K562 (cell line): ENCODE measurements around the gene GLYATL1B. TPM values are rescaled to one million over a fixed set of nuclear protein-coding genes. Genes with fewer than 3 reads are reported as not detected.
A peak's percentile ranks its signal among the peaks of the same experiment; 100 is the strongest.

Experiments
- BRF2 ChIP-seq: IDR thresholded peaks from 3 replicates; pipeline ENCODE4 v1.6.1; 2011; ENCODE audit warnings: borderline replicate concordance, mild to moderate bottlenecking; ENCODE audit not compliant: insufficient read length, insufficient read depth
- CREB1 ChIP-seq, 2 experiments: sonication (generic) in 1 of 2; formaldehyde crosslinking in 1 of 2; IDR thresholded peaks; 2 replicates each; pipeline versions ENCODE4 v1.6.1 to v1.8.0; 2012 to 2022; ENCODE audit warnings: inconsistent platforms in 1 of 2, mild to moderate bottlenecking in 1 of 2, missing genetic modification reagents in 1 of 2, moderate library complexity in 1 of 2
- CSDE1 ChIP-seq, 2 experiments: fragments of 450-650 bp; IDR thresholded peaks; 2 replicates each; pipeline ENCODE4 v1.6.1; 2016; ENCODE audit warnings: mild to moderate bottlenecking in 1 of 2
- DMBX1 ChIP-seq: fragments of 250-450 bp; sonication (Bioruptor Pico); IDR thresholded peaks from 2 replicates; pipeline ENCODE4 v1.8.0; 2022; ENCODE audit warnings: inconsistent platforms, mild to moderate bottlenecking, moderate library complexity, borderline replicate concordance
- E2F6 ChIP-seq, 2 experiments: IDR thresholded peaks; 2 replicates each; pipeline ENCODE4 v1.6.1; 2011; ENCODE audit warnings: borderline replicate concordance in 1 of 2, control low read depth in 1 of 2, low read depth in 1 of 2, low read length in 1 of 2, mild to moderate bottlenecking in 1 of 2, mixed read lengths in 1 of 2, moderate library complexity in 1 of 2; ENCODE audit not compliant: insufficient read depth in 1 of 2, insufficient read length in 1 of 2, poor library complexity in 1 of 2, severe bottlenecking in 1 of 2; ENCODE audit errors: extremely low read depth in 1 of 2
- EHMT2 ChIP-seq: fragments of 450-650 bp; IDR thresholded peaks from 2 replicates; pipeline ENCODE4 v1.6.1; 2018; ENCODE audit warnings: antibody characterized with exemption
- ERF ChIP-seq: fragments of 450-650 bp; formaldehyde crosslinking; IDR thresholded peaks from 2 replicates; pipeline ENCODE4 v1.4.0; 2020; ENCODE audit warnings: mild to moderate bottlenecking, mixed read lengths
- FOXA1 ChIP-seq: fragments of 450-650 bp; IDR thresholded peaks from 2 replicates; pipeline ENCODE4 v1.6.1; 2016; ENCODE audit warnings: mild to moderate bottlenecking, borderline replicate concordance
- NCOA6 ChIP-seq: fragments of 450-650 bp; IDR thresholded peaks from 2 replicates; pipeline ENCODE4 v1.6.1; 2017; ENCODE audit warnings: mild to moderate bottlenecking
- PPARD ChIP-seq: fragments of 250-450 bp; sonication (Bioruptor Pico); IDR thresholded peaks from 2 replicates; pipeline ENCODE4 v1.8.0; 2022; ENCODE audit warnings: inconsistent platforms, mild to moderate bottlenecking, moderate library complexity
- RAD21 ChIP-seq, 2 experiments: fragments of 250-450 bp in 1 of 2; fragments of 450-650 bp in 1 of 2; sonication (Bioruptor Pico) in 1 of 2; formaldehyde crosslinking in 1 of 2; IDR thresholded peaks in 1 of 2; conservative IDR thresholded peaks in 1 of 2; 2 replicates each; pipeline versions ENCODE4 v1.4.0 to v1.8.0; 2020 to 2022; ENCODE audit warnings: mild to moderate bottlenecking in 2 of 2, moderate library complexity in 1 of 2
- RBBP5 ChIP-seq: fragments of 200-600 bp; sonication (generic); IDR thresholded peaks from 2 replicates; pipeline ENCODE4 v1.6.1; 2012; ENCODE audit warnings: borderline replicate concordance, mild to moderate bottlenecking, low read length, control low read depth, inconsistent platforms; ENCODE audit not compliant: insufficient read depth, poor library complexity, severe bottlenecking
- TCFL5 ChIP-seq: fragments of 250-450 bp; sonication (Bioruptor Pico); conservative IDR thresholded peaks from 2 replicates; pipeline ENCODE4 v1.6.1; 2021; ENCODE audit warnings: mild to moderate bottlenecking, moderate library complexity, matching md5 sums
- THRB ChIP-seq: fragments of 450-650 bp; formaldehyde crosslinking; conservative IDR thresholded peaks from 2 replicates; pipeline ENCODE4 v1.4.0; 2022; ENCODE audit warnings: mild to moderate bottlenecking, missing genetic modification characterization
- ZC3H8 ChIP-seq: fragments of 450-650 bp; IDR thresholded peaks from 2 replicates; pipeline ENCODE4 v1.6.1; 2017
- ZNF561 ChIP-seq: fragments of 450-650 bp; formaldehyde crosslinking; conservative IDR thresholded peaks from 2 replicates; pipeline ENCODE4 v1.4.0; 2020; ENCODE audit warnings: mild to moderate bottlenecking, moderate library complexity
- ZNF584 ChIP-seq: fragments of 200-800 bp; sonication (Bioruptor generic); IDR thresholded peaks from 2 replicates; pipeline ENCODE4 v1.6.1; 2016; ENCODE audit warnings: low read depth, mild to moderate bottlenecking, missing genetic modification characterization, missing compliant biosample characterization
- ZNF766 ChIP-seq: fragments of 200-800 bp; sonication (Bioruptor generic); conservative IDR thresholded peaks from 2 replicates; pipeline ENCODE4 v1.6.1; 2016; ENCODE audit warnings: missing genetic modification characterization, missing compliant biosample characterization
- polyA plus RNA-seq, 8 experiments: library from polyadenylated mRNA; depleted of rRNA in 4 of 8; stranded (reverse) in 5 of 8; unstranded in 3 of 8; fragments of >200 nt; fragmentation: Nextera tagmentation in 2 of 8; fragmentation: Illumina TruSeq in 1 of 8; extraction: Ambion mirVana in 2 of 8; extraction: Trizol in 1 of 8; gene quantifications; 2 replicates each; pipeline versions ENCODE4 v1.2.1 to v1.2.3, GENCODE V29; 2011 to 2014; ENCODE audit warnings: inconsistent platforms in 1 of 8, missing spikeins in 1 of 8
- total RNA-seq, 7 experiments: library from RNA; depleted of rRNA in 6 of 7; stranded (reverse); fragments of >200 nt in 6 of 7; fragmentation: Illumina TruSeq in 2 of 7; extraction: Trizol in 2 of 7; gene quantifications; 2 replicates each; pipeline versions ENCODE4 v1.2.1 to v1.2.3, GENCODE V29; 2011 to 2021; ENCODE audit warnings: low replicate concordance in 1 of 7
- TF ChIP-seq, protein P1 (sequence below): fragments of 450-650 bp; IDR thresholded peaks from 2 replicates; pipeline ENCODE4 v1.7.1; 2018; ENCODE audit warnings: mild to moderate bottlenecking, low read depth; ENCODE audit not compliant: partially characterized antibody

The GLYATL1B gene
- total and polyA plus RNA-seq, 9 of the 15 experiments (the other 6 are each of a cell fraction or from before 2014, with no cell fraction given): not detected

DNA sequence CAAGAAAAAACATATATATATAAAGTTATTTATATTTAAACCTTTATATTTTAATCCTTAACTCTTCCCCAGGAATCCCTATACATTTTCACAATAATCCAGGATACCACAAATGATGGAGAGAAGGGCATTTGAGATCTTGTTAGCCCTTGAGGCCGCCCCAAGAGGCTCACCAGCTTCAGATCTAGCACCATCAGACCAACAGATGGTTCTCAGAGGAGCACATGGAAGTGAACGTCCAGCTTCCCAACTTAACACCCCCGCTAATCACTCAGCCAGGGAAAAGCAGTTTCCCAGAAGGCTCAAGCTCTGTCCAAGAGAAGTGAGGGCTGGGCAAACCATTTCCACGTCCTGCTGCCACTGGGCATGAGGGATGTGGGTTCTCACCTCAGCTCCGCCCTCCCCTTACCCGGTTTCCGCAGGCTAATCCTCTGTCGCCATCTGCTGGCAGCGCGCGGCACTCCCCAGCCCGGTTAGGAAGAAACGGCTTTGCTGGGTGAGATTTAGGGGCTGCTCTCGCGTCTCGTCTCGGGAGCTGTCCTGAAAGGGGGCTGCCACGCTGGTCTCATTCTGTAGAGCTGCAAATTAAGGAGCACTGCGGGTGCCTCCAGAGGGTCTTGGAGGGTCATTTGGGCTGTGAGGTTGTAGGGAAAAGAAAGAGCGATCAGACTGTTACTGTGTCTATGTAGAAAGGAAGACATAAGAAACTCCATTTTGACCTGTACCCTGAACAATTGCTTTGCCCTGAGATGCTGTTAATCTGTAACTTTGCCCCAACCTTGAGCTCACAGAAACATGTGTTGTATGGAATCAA is 49.7 kb downstream of the GLYATL1B start (continued):
- TF ChIP-seq, protein P1, sequence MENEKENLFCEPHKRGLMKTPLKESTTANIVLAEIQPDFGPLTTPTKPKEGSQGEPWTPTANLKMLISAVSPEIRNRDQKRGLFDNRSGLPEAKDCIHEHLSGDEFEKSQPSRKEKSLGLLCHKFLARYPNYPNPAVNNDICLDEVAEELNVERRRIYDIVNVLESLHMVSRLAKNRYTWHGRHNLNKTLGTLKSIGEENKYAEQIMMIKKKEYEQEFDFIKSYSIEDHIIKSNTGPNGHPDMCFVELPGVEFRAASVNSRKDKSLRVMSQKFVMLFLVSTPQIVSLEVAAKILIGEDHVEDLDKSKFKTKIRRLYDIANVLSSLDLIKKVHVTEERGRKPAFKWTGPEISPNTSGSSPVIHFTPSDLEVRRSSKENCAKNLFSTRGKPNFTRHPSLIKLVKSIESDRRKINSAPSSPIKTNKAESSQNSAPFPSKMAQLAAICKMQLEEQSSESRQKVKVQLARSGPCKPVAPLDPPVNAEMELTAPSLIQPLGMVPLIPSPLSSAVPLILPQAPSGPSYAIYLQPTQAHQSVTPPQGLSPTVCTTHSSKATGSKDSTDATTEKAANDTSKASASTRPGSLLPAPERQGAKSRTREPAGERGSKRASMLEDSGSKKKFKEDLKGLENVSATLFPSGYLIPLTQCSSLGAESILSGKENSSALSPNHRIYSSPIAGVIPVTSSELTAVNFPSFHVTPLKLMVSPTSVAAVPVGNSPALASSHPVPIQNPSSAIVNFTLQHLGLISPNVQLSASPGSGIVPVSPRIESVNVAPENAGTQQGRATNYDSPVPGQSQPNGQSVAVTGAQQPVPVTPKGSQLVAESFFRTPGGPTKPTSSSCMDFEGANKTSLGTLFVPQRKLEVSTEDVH: no peak
- TF ChIP-seq RBBP5 (no peak), TCFL5 (CRISPR knock-in tag) (no peak), ZC3H8 (no peak), PPARD (no peak), DMBX1 (CRISPR knock-in tag) (0 out of 2 replicates have a peak, but pooled peaks have one; percentile 21), NCOA6 (no peak), E2F6 (IDR thresholded peaks at IDR 0.05; ENCODE audit: borderline replicate concordance in 1 of 2, extremely low read depth in 1 of 2, insufficient read depth in 1 of 2, insufficient read length in 1 of 2, low read depth in 1 of 2, low read length in 1 of 2, poor library complexity in 1 of 2, severe bottlenecking in 1 of 2) (peak in 1 of 2 experiments; percentile 31), ZNF766 (CRISPR knock-in tag) (0 out of 2 replicates have a peak, but pooled peaks have one; percentile 23), BRF2 (no peak), THRB (CRISPR knock-in tag) (no peak), ZNF561 (no peak), ERF (CRISPR knock-in tag) (peak; percentile 85; the same call in 1 of the 2 replicates), CREB1 (IDR thresholded peaks at IDR 0.05) (no peak), CREB1 (CRISPR knock-in tag; IDR thresholded peaks at IDR 0.05) (no peak), RAD21 (CRISPR knock-in tag; conservative IDR thresholded peaks at IDR 0.05 in 1 of 2, IDR thresholded peaks at IDR 0.05 in 1 of 2) (peak; percentile 83 to 88), CSDE1 (IDR thresholded peaks at IDR 0.05) (no peak), ZNF584 (CRISPR knock-in tag) (0 out of 2 replicates have a peak, but pooled peaks have one; percentile 55), FOXA1 (no peak), EHMT2 (no peak)
